Stimulated activated CD4-positive, alpha-beta T cell treated with anti-CD3 and anti-CD28 coated beads, Interleukin-15, amount 100 ng/mL, for 48 hours (primary cell): ENCODE results near the gene NMRAL1.

Source experiments
- DNase-seq, 2 donors: peaks; one replicate each; pipeline ENCODE4 v3.0.0-alpha.2; 2020; ENCODE audit warnings: low read depth in 2 of 2

Gene NMRAL1

DNA sequence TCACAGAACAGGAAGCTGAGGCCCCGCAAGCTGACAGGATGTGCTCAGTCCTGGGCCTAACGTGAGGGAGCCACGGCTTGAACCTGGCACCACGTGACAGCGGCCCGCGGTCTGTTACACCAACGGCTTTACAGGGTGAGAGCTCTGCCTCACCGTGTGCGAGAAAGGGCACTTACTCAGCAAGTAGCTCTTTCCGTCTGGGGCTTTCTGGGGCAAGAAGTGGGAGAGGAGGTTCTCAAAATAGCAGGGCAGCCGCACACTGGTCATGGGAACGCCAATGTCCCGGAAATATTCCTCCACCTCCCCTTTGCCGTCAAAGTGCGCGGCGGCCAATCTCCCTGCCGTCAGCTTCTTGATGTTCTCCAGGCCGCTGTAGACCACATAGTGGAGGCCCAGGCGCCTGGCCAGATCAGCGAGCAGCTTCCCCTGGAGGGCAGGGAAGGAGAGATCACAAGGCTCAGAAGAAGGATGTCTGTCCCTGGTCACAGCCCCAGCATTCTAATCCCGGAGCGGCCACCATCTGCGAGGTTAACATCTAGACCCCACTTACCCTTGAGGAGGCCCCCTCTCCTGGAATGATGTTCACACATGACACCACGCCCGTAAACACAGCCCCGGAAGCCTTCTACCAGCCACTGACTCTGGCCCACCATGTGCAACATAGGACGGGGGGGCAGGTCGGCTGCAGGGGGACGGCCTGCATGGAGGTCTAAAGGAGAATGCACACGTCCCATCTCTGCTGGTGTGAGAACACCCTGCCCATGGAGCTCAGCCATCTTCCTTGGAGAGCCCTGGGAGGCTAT lies 8.2 kb downstream of the NMRAL1 start:
- DNase-seq = peak in 1 of 2 donors; percentile 46

- no peak for DNase-seq
Measured at GRCh38 chr16:4463522-4464163, 10.8 kb downstream of the NMRAL1 start.

DNA sequence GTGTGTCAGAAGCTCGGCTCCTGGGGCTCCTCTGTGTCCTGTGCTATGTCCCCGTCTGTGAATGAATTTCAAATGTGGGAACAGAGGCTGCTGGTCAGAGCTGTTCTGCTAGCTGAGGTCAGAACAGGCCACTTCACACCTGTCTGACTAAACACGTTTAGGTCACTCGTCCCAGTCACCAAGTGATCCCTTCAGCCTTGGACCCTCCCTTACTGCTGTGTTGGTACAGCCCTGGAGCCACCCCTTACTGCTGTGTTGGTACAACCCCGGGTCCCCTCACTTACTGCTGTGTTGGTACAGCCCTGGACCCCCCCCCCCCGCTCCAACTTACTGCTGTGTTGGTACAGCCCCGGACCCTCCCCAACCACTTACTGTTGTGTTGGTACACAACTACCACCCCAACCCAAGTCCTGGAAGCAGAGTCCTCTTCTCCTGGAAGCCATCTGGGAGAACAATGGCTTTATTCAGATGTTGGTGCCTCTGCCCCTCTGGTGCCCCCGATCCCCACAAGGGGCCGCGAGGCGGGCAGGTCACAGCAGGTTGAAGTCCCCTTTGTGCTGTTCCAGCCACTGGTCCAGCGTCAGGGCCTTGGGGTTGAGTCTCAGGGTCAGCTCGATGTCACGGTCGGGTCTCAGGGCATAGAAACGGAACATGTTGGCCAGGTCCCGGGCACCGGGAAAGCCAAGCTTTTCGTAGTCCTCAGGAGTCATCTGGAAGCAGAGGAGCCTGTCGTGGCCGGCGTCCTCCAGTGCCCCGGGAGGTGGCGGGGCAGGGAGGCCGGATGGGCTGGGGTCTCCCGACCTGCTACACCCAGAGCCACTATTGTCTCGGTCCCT lies 13.0 kb downstream of the NMRAL1 start:
- DNase-seq = no peak

DNA sequence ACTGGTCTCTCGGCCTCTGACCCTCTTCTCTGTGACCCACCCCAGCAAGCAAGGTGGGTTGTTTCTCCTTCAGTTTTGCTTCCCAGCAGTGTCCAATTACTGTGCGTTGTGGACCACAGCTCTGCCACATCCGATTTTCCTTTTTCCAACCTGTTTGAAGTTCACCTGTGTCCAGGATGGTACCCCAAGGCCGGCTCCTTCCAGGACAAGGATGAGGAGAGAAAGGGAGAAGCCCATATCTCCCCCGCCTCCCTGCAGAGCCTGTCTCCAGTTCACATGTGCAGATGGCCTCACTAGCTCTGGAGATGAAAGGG lies 13.5 kb downstream of the NMRAL1 start:
- no peak for DNase-seq

GRCh38 chr16:4455951-4456350 lies 18.5 kb downstream of the NMRAL1 start:
- no peak for DNase-seq

DNA sequence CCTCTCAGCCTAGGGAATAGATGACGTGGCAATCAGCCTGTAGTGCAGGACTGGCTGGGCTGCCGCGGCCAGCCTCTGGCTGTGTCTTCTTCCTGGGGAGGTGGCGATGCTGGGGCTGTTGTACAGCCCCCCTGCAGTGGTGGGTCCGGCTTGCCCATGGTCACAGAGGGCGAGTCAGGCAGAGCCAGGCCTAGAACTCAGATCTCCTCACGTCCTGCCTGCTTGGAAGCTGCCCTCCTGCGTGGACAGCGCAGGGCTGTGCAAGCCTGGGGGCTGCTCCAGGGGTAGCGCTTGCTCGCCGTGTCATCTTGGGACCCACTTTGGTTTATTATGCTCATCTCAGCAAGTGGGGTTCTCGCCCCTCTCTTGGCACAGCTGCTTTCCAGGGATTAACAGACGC lies 19.3 kb downstream of the NMRAL1 start:
- DNase-seq = no peak

GRCh38 chr16:4454623-4455022 lies 19.8 kb downstream of the NMRAL1 start:
- DNase-seq = no peak

DNA sequence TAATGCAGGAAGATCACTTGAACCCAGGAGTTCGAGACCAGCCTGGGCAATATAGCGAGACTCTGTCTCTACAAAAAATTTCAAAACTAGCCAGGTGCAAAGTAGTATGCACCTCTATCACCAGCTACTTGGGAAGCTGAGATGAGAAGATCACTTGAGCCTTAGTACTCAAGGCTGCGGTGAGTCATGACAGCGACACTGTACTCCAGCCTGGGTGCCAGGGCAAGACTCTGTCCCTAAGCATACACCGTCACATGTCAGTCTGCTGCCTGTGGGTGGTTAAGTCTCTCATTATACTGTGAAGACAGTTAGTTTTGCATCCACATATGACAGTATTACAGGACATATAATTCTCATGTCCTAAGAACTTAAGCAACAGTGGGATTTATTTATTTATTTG lies 21.8 kb downstream of the NMRAL1 start:
- no peak for DNase-seq

DNA sequence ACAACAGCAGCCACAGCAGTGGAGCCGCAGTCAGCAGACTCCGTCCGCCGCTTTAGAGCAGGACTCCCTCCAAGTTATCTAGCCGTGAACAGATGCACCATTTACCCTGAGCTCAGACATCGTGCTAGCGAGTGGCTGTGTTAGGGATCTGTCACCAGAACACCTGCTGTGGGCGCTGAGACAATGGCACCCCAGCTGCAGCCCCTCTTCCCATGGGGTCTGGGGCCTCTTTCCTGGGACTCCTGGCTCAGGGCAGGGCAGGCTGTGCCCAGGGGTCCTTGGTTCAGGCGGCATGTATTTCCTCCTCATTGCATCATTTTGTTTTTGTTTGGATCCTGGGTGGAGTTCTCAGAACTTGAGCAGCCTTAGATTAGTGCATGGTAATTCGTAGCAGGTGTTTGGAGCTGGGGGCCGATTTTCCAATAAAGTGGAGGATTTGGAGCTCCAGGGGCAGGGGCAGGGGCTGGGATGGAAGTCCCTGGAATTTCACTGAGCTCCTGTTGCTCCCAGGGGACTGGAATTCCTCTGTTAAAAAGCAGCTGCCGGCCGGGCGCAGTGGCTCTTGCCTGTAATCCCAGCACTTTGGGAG lies 23.4 kb downstream of the NMRAL1 start:
- no peak for DNase-seq

GRCh38 chr16:4450430-4450829 lies 24.0 kb downstream of the NMRAL1 start:
- no peak for DNase-seq

GRCh38 chr16:4443986-4444385 lies 30.4 kb downstream of the NMRAL1 start:
- no peak for DNase-seq

GRCh38 chr16:4443271-4443670 lies 31.2 kb downstream of the NMRAL1 start:
- no peak for DNase-seq

- no peak for DNase-seq
Measured at GRCh38 chr16:4442371-4442770, 32.1 kb downstream of the NMRAL1 start.

GRCh38 chr16:4437366-4437765 lies 37.1 kb downstream of the NMRAL1 start:
- no peak for DNase-seq

DNA sequence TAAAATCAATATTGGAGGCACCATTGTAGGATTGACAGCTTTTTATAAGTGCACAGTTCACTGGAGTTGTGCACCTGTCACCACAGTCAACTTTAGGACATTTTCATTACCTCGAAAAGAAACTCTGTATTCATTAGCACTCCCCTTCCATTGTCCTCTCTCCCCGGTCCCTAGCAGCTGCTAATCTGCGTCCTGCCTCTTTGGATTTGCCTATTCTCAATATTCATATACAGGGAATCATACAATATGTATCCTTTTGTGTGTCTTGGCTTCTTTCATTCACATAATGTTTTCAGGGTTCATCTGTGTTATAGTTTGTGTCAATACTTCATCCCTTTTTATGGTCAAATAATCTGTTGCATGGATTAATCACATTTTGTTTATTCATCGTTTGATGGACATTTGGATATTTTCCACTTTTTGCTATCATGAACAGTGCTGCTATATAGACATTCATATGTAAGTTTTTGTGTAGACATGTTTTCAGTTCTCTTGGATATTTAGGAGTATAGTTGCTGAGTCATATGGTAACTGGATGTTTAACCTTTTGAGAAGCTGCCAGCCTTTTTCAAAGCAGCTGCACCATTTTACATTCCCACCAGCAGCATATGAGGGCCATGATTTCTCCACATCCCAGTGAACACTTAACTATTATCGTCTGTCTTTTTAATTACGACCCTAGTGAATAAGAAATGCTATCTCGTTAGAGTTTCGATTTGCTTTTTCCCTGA lies 38.9 kb downstream of the NMRAL1 start:
- no peak for DNase-seq

- DNase-seq = no peak
Measured at GRCh38 chr16:4433914-4434787, 40.3 kb downstream of the NMRAL1 start.

GRCh38 chr16:4433228-4433627 lies 41.2 kb downstream of the NMRAL1 start:
- no peak for DNase-seq

DNA sequence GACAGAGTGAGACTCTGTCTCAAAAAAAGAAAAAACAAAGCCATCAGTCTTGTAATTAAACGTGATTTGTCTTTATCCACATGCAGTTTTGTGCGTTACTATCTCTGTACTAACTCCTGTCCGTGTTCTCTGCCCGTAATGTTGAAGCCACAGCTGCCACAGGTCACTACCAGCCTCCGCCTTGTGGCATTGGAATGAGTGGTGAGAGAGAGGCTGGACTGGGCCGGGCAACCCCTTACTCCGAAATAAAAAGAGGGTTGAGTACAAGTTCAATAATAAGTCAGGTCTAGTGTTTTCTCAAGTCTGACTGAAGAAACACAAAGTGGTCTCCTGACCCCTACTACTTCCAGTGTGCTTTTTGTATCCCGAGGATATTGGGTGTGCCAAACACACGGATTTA lies 43.4 kb downstream of the NMRAL1 start:
- no peak for DNase-seq

GRCh38 chr16:4428500-4428899 lies 45.9 kb downstream of the NMRAL1 start:
- no peak for DNase-seq

DNA sequence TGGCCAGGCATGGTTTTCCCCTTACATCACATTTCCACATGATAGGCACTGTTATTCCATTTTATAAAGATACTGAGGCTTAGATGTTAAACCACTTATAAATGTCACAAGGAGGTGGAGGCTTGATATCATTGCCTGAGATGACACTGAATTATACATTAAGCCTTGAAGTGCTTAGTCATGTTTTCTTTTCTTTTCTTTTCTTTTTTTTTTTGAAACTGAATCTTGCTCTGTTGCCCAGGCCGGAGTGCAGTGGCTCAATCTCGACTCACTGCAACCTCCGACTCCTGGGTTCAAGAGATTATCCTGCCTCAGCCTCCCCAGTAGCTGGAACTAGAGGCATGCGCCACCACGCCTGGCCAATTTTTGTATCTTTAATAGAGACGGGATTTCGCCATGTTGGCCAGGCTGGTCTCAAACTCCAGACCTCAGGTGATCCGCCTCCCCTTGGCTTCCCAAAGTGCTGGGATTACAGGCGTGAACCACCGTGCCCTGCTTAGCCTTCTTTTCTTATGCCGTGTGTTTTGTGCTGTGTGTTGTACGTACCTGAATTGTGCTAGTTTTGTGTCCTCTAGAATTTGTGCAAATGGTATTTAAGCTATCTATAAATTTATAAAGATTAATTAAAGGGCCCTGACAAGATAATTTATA lies 47.6 kb downstream of the NMRAL1 start:
- no peak for DNase-seq
